ENCODE data around the gene CYB561A3. TPM values are rescaled to one million over a fixed set of nuclear protein-coding genes. Genes with fewer than 3 reads are reported as not detected.

The CYB561A3 gene
- total and polyA plus RNA-seq, 7 experiments from 2014 or later, result 37.9 to 73.8 (median 45.5) TPM

DNA sequence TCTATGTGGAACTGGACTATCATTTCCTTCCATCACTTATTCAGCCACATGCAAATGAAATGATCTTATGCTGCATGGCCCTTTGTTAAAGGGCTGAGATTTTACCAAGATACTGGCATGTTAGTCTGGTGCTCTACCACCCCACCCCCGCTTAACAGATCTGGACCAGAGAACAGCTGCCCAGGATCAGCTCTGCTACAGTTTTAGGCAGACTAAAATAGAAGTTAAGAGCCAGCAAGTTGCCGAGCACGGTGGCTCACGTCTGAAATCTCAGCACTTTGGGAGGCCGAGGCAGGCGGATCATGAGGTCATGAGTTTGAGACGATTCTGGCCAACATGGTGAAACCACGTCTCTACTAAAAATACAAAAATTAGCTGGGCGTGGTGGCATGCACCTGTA lies 33.3 kb downstream of the CYB561A3 start:
- Histone ChIP-seq H3K27ac (ENCODE audit: low read depth, low read length) (no peak overlapping the region), H3K9me3 (ENCODE audit: control insufficient read depth in 2 of 3, low read length in 3 of 3) (no peaks in the 10 kb centered on the region), H3K4me3 (ENCODE audit: low read length) (no peak overlapping the region), H3K36me3 (ENCODE audit: control insufficient read depth in 2 of 3, insufficient read depth in 3 of 3, low read length in 3 of 3) (peaks cover 25 to 62% (median 40%) of the 10 kb centered on the region in 3 experiments), H3K27me3 (ENCODE audit: control insufficient read depth in 2 of 2, insufficient read depth in 2 of 2, low read length in 2 of 2) (no peaks in the 10 kb centered on the region), H3K4me1 (ENCODE audit: control insufficient read depth in 2 of 2, insufficient read depth in 2 of 2, low read length in 2 of 2) (peaks cover 15 to 16% of the 10 kb centered on the region in 2 donors)
- ChIA-PET POLR2A (interaction anchor here (0.6 to 3.4 kb wide), 2 partner anchors 33 to 591 kb away, joined by 6 to 11 read pairs; partner anchors contain the start of genes CYB561A3 and TMEM138), CTCF (interaction anchor here (0.7 kb wide), 1 partner anchor 75 kb away, joined by 3 read pairs; no protein-coding TSS in a partner anchor)
- Mint-ChIP-seq H3K27ac (no peak overlapping the region), H3K4me1 (peaks cover 28 to 59% (median 50%) of the 10 kb centered on the region in 7 donors), H3K4me3 (no peak overlapping the region), H3K36me3 (peaks cover 20 to 55% (median 27%) of the 10 kb centered on the region in 5 donors), H3K27me3 (no peaks in the 10 kb centered on the region), H3K9me3 (peaks cover 0 to 1% (median 0%) of the 10 kb centered on the region in 11 donors)
- intact Hi-C loops (cut with micrococcal nuclease), result no loop called here
- ATAC-seq (no peak), DNase-seq (no peak)

DNA sequence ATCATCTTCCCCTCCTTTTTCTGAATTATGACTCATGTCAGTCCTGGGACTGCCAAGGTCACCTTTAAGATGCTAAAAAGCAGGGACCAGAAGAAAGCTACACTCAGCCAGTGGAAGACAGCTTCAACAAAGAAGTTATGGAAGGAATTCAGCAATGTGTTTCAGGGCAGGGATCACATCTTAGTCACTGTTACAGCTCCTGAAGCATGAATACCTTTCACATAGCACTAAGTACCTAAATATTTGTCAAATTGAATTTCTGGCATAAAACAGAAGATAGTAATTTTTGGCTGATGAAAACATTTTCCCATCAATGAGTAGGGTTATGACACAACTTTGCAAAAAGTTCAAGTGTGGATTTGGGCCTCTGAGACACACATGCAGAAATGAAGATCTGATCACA lies 34.0 kb downstream of the CYB561A3 start:
- Mint-ChIP-seq H3K4me3 (no peak overlapping the region), H3K27me3 (no peaks in the 10 kb centered on the region), H3K27ac (no peak overlapping the region), H3K4me1 (peaks cover 28 to 53% (median 47%) of the 10 kb centered on the region in 7 donors), H3K9me3 (peaks cover 0 to 1% (median 0%) of the 10 kb centered on the region in 11 donors), H3K36me3 (peaks cover 23 to 62% (median 31%) of the 10 kb centered on the region in 5 donors)
- Histone ChIP-seq H3K4me1 (ENCODE audit: control insufficient read depth in 2 of 2, insufficient read depth in 2 of 2, low read length in 2 of 2) (peaks cover 14 to 15% of the 10 kb centered on the region in 2 donors), H3K27ac (ENCODE audit: low read depth, low read length) (no peak overlapping the region), H3K9me3 (ENCODE audit: control insufficient read depth in 2 of 3, low read length in 3 of 3) (no peaks in the 10 kb centered on the region), H3K27me3 (ENCODE audit: control insufficient read depth in 2 of 2, insufficient read depth in 2 of 2, low read length in 2 of 2) (no peaks in the 10 kb centered on the region), H3K4me3 (ENCODE audit: low read length) (no peak overlapping the region), H3K36me3 (ENCODE audit: control insufficient read depth in 2 of 3, insufficient read depth in 3 of 3, low read length in 3 of 3) (peaks cover 31 to 67% (median 47%) of the 10 kb centered on the region in 3 experiments)
- intact Hi-C loops (cut with micrococcal nuclease), result no loop called here
- ChIA-PET POLR2A (interaction anchor here (0.6 to 3.4 kb wide), 4 partner anchors 11 to 592 kb away, joined by 4 to 11 read pairs (median 5); partner anchors contain the start of genes CYB561A3 and TMEM138), CTCF (interaction anchor here (0.7 to 0.8 kb wide), 3 partner anchors 58 to 74 kb away, joined by 3 read pairs; no protein-coding TSS in a partner anchor)
- DNase-seq (no peak), ATAC-seq (no peak)

GRCh38 chr11:61325649-61326414 lies 35.9 kb downstream of the CYB561A3 start:
- peaks cover 12 to 35% (median 29%) of the 10 kb centered on the region in 7 donors for H3K4me1 Mint-ChIP-seq
- H3K27ac Mint-ChIP-seq, result peak overlapping the region in 1 of 9 donors; percentile 33
- no peak for ATAC-seq
- no peak for DNase-seq
- Histone ChIP-seq H3K4me3 (ENCODE audit: low read length) (no peak overlapping the region), H3K9me3 (ENCODE audit: control insufficient read depth in 2 of 3, low read length in 3 of 3) (no peaks in the 10 kb centered on the region), H3K27ac (ENCODE audit: low read depth, low read length) (no peak overlapping the region), H3K4me1 (ENCODE audit: control insufficient read depth in 2 of 2, insufficient read depth in 2 of 2, low read length in 2 of 2) (no peaks in the 10 kb centered on the region), H3K27me3 (ENCODE audit: control insufficient read depth in 2 of 2, insufficient read depth in 2 of 2, low read length in 2 of 2) (no peaks in the 10 kb centered on the region), H3K36me3 (ENCODE audit: control insufficient read depth in 2 of 3, insufficient read depth in 3 of 3, low read length in 3 of 3) (peaks cover 45 to 84% (median 57%) of the 10 kb centered on the region in 3 experiments)
- H3K9me3 Mint-ChIP-seq, result peaks cover 0 to 1% (median 0%) of the 10 kb centered on the region in 11 donors
- ChIA-PET CTCF (no interaction called here), POLR2A (interaction anchor here (0.7 kb wide), 1 partner anchor 82 kb away, joined by 3 read pairs; no protein-coding TSS in a partner anchor)
- H3K36me3 Mint-ChIP-seq, result peaks cover 27 to 74% (median 34%) of the 10 kb centered on the region in 5 donors
- intact Hi-C loops (cut with micrococcal nuclease), result no loop called here
- no peaks in the 10 kb centered on the region for H3K27me3 Mint-ChIP-seq
- no peak overlapping the region for H3K4me3 Mint-ChIP-seq

DNA sequence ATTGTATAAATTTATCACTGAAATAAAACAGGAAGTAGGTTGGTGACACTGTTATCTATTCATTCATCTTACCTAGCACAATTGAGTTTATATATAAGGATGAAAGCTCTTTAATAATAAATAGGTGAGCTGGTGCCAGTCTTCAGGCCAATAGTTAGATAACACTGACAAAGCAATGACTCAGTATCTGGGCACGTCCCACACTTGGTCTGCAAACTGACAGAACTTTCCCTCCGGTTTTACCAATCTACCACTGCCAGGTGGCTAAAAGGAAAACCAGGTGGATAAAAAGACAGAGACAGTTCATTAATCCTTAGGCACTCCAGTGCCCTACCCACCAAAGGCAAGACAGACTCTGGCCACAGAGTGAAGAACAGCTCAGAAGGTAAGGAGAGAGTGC lies 46.4 kb downstream of the CYB561A3 start:
- peaks cover 36 to 91% (median 55%) of the 10 kb centered on the region in 3 experiments for H3K36me3 ChIP-seq (ENCODE audit: control insufficient read depth in 2 of 3, insufficient read depth in 3 of 3, low read length in 3 of 3)
- H3K27ac ChIP-seq (ENCODE audit: low read depth, low read length), result no peak overlapping the region
- H3K36me3 Mint-ChIP-seq, result peaks cover 9 to 52% (median 23%) of the 10 kb centered on the region in 5 donors
- no peaks in the 10 kb centered on the region for H3K27me3 Mint-ChIP-seq
- H3K27me3 ChIP-seq (ENCODE audit: control insufficient read depth in 2 of 2, insufficient read depth in 2 of 2, low read length in 2 of 2), result no peaks in the 10 kb centered on the region
- DNase-seq (no peak), ATAC-seq (no peak)
- CTCF ChIA-PET, result no interaction called here
- H3K9me3 ChIP-seq (ENCODE audit: control insufficient read depth in 2 of 3, low read length in 3 of 3), result no peaks in the 10 kb centered on the region
- H3K4me3 Mint-ChIP-seq, result no peak overlapping the region
- H3K4me1 ChIP-seq (ENCODE audit: control insufficient read depth in 2 of 2, insufficient read depth in 2 of 2, low read length in 2 of 2), result no peaks in the 10 kb centered on the region
- no peaks in the 10 kb centered on the region for H3K9me3 Mint-ChIP-seq
- intact Hi-C loops (cut with micrococcal nuclease), result no loop called here
- POLR2A ChIA-PET, result interaction anchor here (0.7 kb wide), 1 partner anchor 15 kb away, joined by 3 read pairs; no protein-coding TSS in a partner anchor
- H3K27ac Mint-ChIP-seq, result no peak overlapping the region
- H3K4me3 ChIP-seq (ENCODE audit: low read length), result no peak overlapping the region
- H3K4me1 Mint-ChIP-seq, result peaks cover 0 to 8% (median 0%) of the 10 kb centered on the region in 7 donors

GRCh38 chr11:61310749-61311148 lies 50.9 kb downstream of the CYB561A3 start:
- POLR2A ChIA-PET, result no interaction called here
- Histone ChIP-seq H3K4me1 (ENCODE audit: control insufficient read depth in 2 of 2, insufficient read depth in 2 of 2, low read length in 2 of 2) (no peaks in the 10 kb centered on the region), H3K36me3 (ENCODE audit: control insufficient read depth in 2 of 3, insufficient read depth in 3 of 3, low read length in 3 of 3) (peaks cover 53 to 99% (median 56%) of the 10 kb centered on the region in 3 experiments), H3K27me3 (ENCODE audit: control insufficient read depth in 2 of 2, insufficient read depth in 2 of 2, low read length in 2 of 2) (no peaks in the 10 kb centered on the region), H3K4me3 (ENCODE audit: low read length) (no peak overlapping the region), H3K9me3 (ENCODE audit: control insufficient read depth in 2 of 3, low read length in 3 of 3) (no peaks in the 10 kb centered on the region), H3K27ac (ENCODE audit: low read depth, low read length) (no peak overlapping the region)
- CTCF ChIA-PET, result no interaction called here
- Mint-ChIP-seq H3K27me3 (no peaks in the 10 kb centered on the region), H3K9me3 (no peaks in the 10 kb centered on the region), H3K36me3 (peaks cover 11 to 37% (median 27%) of the 10 kb centered on the region in 5 donors), H3K4me1 (peaks cover 0 to 2% (median 0%) of the 10 kb centered on the region in 7 donors), H3K4me3 (no peak overlapping the region), H3K27ac (no peak overlapping the region)
- no peak for DNase-seq
- intact Hi-C loops (cut with micrococcal nuclease), result no loop called here
- ATAC-seq, result no peak

DNA sequence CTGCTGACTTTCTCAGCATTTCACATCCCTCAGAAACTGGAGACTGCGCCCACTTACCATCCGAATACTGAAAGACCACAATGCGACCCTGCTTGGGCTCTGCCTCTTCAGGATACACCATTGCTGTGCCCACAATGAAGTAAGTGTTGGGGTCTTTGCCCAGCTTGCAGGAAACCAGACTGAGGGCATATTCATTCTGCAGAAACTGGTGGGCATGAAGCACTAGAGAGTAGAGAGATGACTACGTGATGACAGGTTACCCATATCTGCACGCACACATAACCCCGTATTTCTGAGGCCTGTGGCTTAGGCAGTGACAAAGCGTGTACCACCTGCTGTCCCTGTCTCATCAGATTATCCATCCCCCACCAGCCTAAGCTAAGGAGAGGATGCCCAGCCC lies 51.9 kb downstream of the CYB561A3 start:
- H3K36me3 ChIP-seq (ENCODE audit: control insufficient read depth in 2 of 3, insufficient read depth in 3 of 3, low read length in 3 of 3), result peaks cover 46 to 99% (median 50%) of the 10 kb centered on the region in 3 experiments
- intact Hi-C loops (cut with micrococcal nuclease), result no loop called here
- no peak overlapping the region for H3K4me3 ChIP-seq (ENCODE audit: low read length)
- no peaks in the 10 kb centered on the region for H3K9me3 Mint-ChIP-seq
- ChIA-PET POLR2A (no interaction called here), CTCF (no interaction called here)
- H3K4me3 Mint-ChIP-seq, result no peak overlapping the region
- no peak overlapping the region for H3K27ac Mint-ChIP-seq
- H3K27ac ChIP-seq (ENCODE audit: low read depth, low read length), result no peak overlapping the region
- no peaks in the 10 kb centered on the region for H3K27me3 Mint-ChIP-seq
- peaks cover 11 to 35% (median 25%) of the 10 kb centered on the region in 5 donors for H3K36me3 Mint-ChIP-seq
- H3K4me1 Mint-ChIP-seq, result peaks cover 0 to 2% (median 0%) of the 10 kb centered on the region in 7 donors
- DNase-seq, result no peak
- H3K9me3 ChIP-seq (ENCODE audit: control insufficient read depth in 2 of 3, low read length in 3 of 3), result no peaks in the 10 kb centered on the region
- no peaks in the 10 kb centered on the region for H3K4me1 ChIP-seq (ENCODE audit: control insufficient read depth in 2 of 2, insufficient read depth in 2 of 2, low read length in 2 of 2)
- ATAC-seq, result no peak
- H3K27me3 ChIP-seq (ENCODE audit: control insufficient read depth in 2 of 2, insufficient read depth in 2 of 2, low read length in 2 of 2), result no peaks in the 10 kb centered on the region

Measured in naive thymus-derived CD4-positive, alpha-beta T cell (primary cell).